HEK293 (cell line): Measurements from ENCODE around the gene MAK.
A peak's percentile ranks its signal among the peaks of the same experiment; 100 is the strongest.
"Not testable (repeated sequence)": the region's sequence is repeated elsewhere in the genome, so short reads cannot be mapped to it uniquely, and the experiment has no call there.

Experiments used
- CTCF ChIA-PET: fragments of 350-600 bp; formaldehyde crosslinking; extraction: SDS; loops from one replicate; lab custom pipeline; 2021; ENCODE audit warnings: antibody characterized with exemption; lab: Yijun Ruan, JAX
- POLR2A ChIA-PET: fragments of 300-600 bp; formaldehyde crosslinking; extraction: SDS; loops from one replicate; lab custom pipeline; 2020; ENCODE audit warnings: antibody characterized with exemption, inconsistent platforms; lab: Yijun Ruan, JAX
- H3K27ac ChIP-seq: fragments of 200-500 bp; sonication (Bioruptor generic); 2 replicates; pipeline ENCODE4 v1.5.1; 2014; ENCODE audit warnings: low read depth, low read length, control low read depth, inconsistent platforms; ENCODE audit errors: extremely low read depth
- H3K36me3 ChIP-seq, 2 experiments: fragments of 200-500 bp in 1 of 2; sonication (Bioruptor generic) in 1 of 2; 1 replicate in 1 of 2; 2 replicates in 1 of 2; pipeline ENCODE4 v1.5.1; 2014 to 2017; ENCODE audit warnings: inconsistent platforms in 2 of 2, low read length in 2 of 2; ENCODE audit not compliant: control insufficient read depth in 2 of 2, insufficient read depth in 1 of 2
- H3K4me1 ChIP-seq: fragments of 200-500 bp; sonication (Bioruptor generic); 2 replicates; pipeline ENCODE4 v1.5.1; 2014; ENCODE audit warnings: mild to moderate bottlenecking, low read length, inconsistent platforms; ENCODE audit not compliant: control insufficient read depth, insufficient read depth
- H3K4me3 ChIP-seq: 2 replicates; pipeline ENCODE4 v1.5.1; 2011; ENCODE audit warnings: low read depth, mild to moderate bottlenecking, control low read depth, low read length, moderate library complexity
- H3K9me3 ChIP-seq: fragments of 200-500 bp; sonication (Bioruptor generic); 2 replicates; pipeline ENCODE4 v1.5.1; 2014; ENCODE audit warnings: low read depth, low read length, inconsistent platforms; ENCODE audit not compliant: control insufficient read depth, insufficient read depth
- IKZF3 ChIP-seq: fragments of 450-650 bp; IDR thresholded peaks from 2 replicates; pipeline ENCODE4 v1.5.0; 2018; ENCODE audit warnings: missing biosample characterization, mild to moderate bottlenecking, missing genetic modification characterization, moderate library complexity
- PRDM6 ChIP-seq: fragments of 450-650 bp; formaldehyde crosslinking; IDR thresholded peaks from 2 replicates; pipeline ENCODE4 v1.5.1; 2017; ENCODE audit warnings: missing biosample characterization, missing genetic modification characterization
- REST ChIP-seq: fragments of 450-650 bp; formaldehyde crosslinking; IDR thresholded peaks from 2 replicates; pipeline ENCODE4 v1.5.1; 2016; ENCODE audit warnings: missing biosample characterization, missing genetic modification characterization
- SETDB1 ChIP-seq: IDR thresholded peaks from one replicate; pipeline ENCODE4 v1.6.1; 2017; ENCODE audit warnings: mild to moderate bottlenecking, low read length, moderate library complexity, mixed read lengths; ENCODE audit not compliant: insufficient read length
- ZNF121 ChIP-seq: fragments of 450-650 bp; formaldehyde crosslinking; IDR thresholded peaks from 2 replicates; pipeline ENCODE4 v1.5.1; 2016; ENCODE audit warnings: missing biosample characterization, missing genetic modification characterization
- ZNF2 ChIP-seq: fragments of 450-650 bp; formaldehyde crosslinking; IDR thresholded peaks from 2 replicates; pipeline ENCODE4 v1.5.1; 2016; ENCODE audit warnings: missing biosample characterization, missing genetic modification characterization
- ZNF280D ChIP-seq: fragments of 450-650 bp; formaldehyde crosslinking; IDR thresholded peaks from 2 replicates; pipeline ENCODE4 v1.5.1; 2016; ENCODE audit warnings: missing biosample characterization, missing genetic modification characterization
- ZNF488 ChIP-seq: fragments of 450-650 bp; formaldehyde crosslinking; IDR thresholded peaks from 2 replicates; pipeline ENCODE4 v1.5.1; 2016; ENCODE audit warnings: missing biosample characterization, missing genetic modification characterization
- ZNF501 ChIP-seq: fragments of 450-650 bp; formaldehyde crosslinking; IDR thresholded peaks from 2 replicates; pipeline ENCODE4 v1.5.1; 2016; ENCODE audit warnings: missing biosample characterization, missing genetic modification characterization
- ZNF610 ChIP-seq: fragments of 450-650 bp; formaldehyde crosslinking; IDR thresholded peaks from 2 replicates; pipeline ENCODE4 v1.5.1; 2016; ENCODE audit warnings: missing biosample characterization, missing genetic modification characterization, borderline replicate concordance
- ZNF670 ChIP-seq: fragments of 450-650 bp; formaldehyde crosslinking; IDR thresholded peaks from 2 replicates; pipeline ENCODE4 v1.5.1; 2016; ENCODE audit warnings: missing biosample characterization, missing genetic modification characterization, low read depth
- ZNF701 ChIP-seq: fragments of 450-650 bp; formaldehyde crosslinking; IDR thresholded peaks from 2 replicates; pipeline ENCODE4 v1.5.1; 2016; ENCODE audit warnings: missing biosample characterization, missing genetic modification characterization
- ZSCAN5A ChIP-seq: fragments of 450-650 bp; formaldehyde crosslinking; IDR thresholded peaks from 2 replicates; pipeline ENCODE4 v1.5.1; 2016; ENCODE audit warnings: missing biosample characterization, missing genetic modification characterization

MAK gene

GRCh38 chr6:10854922-10855632 lies 16.7 kb upstream of the MAK start:
- CTCF ChIA-PET, result interaction anchor here (0.7 to 0.8 kb wide), 2 partner anchors 16 to 1126 kb away, joined by 4 to 5 read pairs; no protein-coding TSS in a partner anchor
- no peak overlapping the region for H3K4me3 ChIP-seq
- H3K9me3 ChIP-seq, result no peaks in the 10 kb centered on the region
- no peak overlapping the region for H3K27ac ChIP-seq
- POLR2A ChIA-PET, result interaction anchor here (1.1 kb wide), 1 partner anchor 32 kb away, joined by 3 read pairs; the partner anchor contains the start of gene SYCP2L
- TF ChIP-seq ZNF701, result no peak
- no peak for TF ChIP-seq ZNF121
- no peak for TF ChIP-seq REST (tag by site-specific recombination)
- TF ChIP-seq ZNF280D (tag by site-specific recombination), result no peak
- TF ChIP-seq ZNF670 (tag by site-specific recombination), result no peak
- no peak for TF ChIP-seq ZNF488 (tag by site-specific recombination)
- no peak for TF ChIP-seq ZSCAN5A (tag by site-specific recombination)
- TF ChIP-seq ZNF501 (tag by site-specific recombination), result no peak
- no peak for TF ChIP-seq ZNF2
- H3K36me3 ChIP-seq, result no peaks in the 10 kb centered on the region
- no peaks in the 10 kb centered on the region; the same call in 1 of the 2 replicates for H3K4me1 ChIP-seq

- H3K9me3 ChIP-seq, H3K27ac ChIP-seq, H3K36me3 ChIP-seq, H3K4me1 ChIP-seq, H3K4me3 ChIP-seq, CTCF ChIA-PET, POLR2A ChIA-PET: not testable (repeated sequence)
- peak; percentile 56 for TF ChIP-seq SETDB1
Measured at GRCh38 chr6:10853849-10854300, 15.5 kb upstream of the MAK start.

- no peak overlapping the region for H3K4me3 ChIP-seq
- no peak for TF ChIP-seq IKZF3 (tag by site-specific recombination)
- no peak for TF ChIP-seq PRDM6 (tag by site-specific recombination)
- no peak for TF ChIP-seq ZNF610 (tag by site-specific recombination)
- TF ChIP-seq SETDB1, result no peak
- TF ChIP-seq, all 188 proteins: peak for 0
- H3K4me1 ChIP-seq, result no peaks in the 10 kb centered on the region; the same call in 1 of the 2 replicates
- no peaks in the 10 kb centered on the region for H3K36me3 ChIP-seq
- H3K9me3 ChIP-seq, result no peaks in the 10 kb centered on the region
- no peak overlapping the region for H3K27ac ChIP-seq
- ChIA-PET POLR2A (no interaction called here), CTCF (interaction anchor here (0.6 kb wide), 1 partner anchor 27 kb away, joined by 5 read pairs; no protein-coding TSS in a partner anchor)
Measured at GRCh38 chr6:10852361-10852960, 14.1 kb upstream of the MAK start.
